SK-N-SH (cell line): Measurements from ENCODE around the gene TMCO6. TPM values are rescaled to one million over a fixed set of nuclear protein-coding genes. Genes with fewer than 3 reads are reported as not detected.

Source experiments
- CTCF ChIA-PET: fragments of 300-600, 350-600 bp; formaldehyde crosslinking; extraction: SDS; loops from one replicate; lab custom pipeline; 2021; lab: Yijun Ruan, JAX
- POLR2A ChIA-PET: fragments of 350-600 bp; sonication (Branson Sonifier 250); formaldehyde crosslinking; extraction: SDS; loops from one replicate; lab custom pipeline; 2020; ENCODE audit warnings: antibody characterized with exemption, inconsistent platforms; lab: Yijun Ruan, JAX
- DNase-seq: peaks from one replicate; pipeline ENCODE4 v3.0.0; 2012
- H2AFZ ChIP-seq: fragments of 200-600 bp; sonication (generic); 2 replicates; pipeline ENCODE4 v1.8.1; 2016; ENCODE audit warnings: antibody characterized with exemption, mild to moderate bottlenecking, low read depth
- H3F3A ChIP-seq: fragments of 200-600 bp; sonication (generic); replicated peaks from 2 replicates; pipeline ENCODE3; 2016; ENCODE audit warnings: antibody characterized with exemption, mild to moderate bottlenecking; ENCODE audit not compliant: insufficient read depth
- H3K27ac ChIP-seq, 2 experiments: fragments of 200-500 bp in 1 of 2; fragments of 200-600 bp in 1 of 2; sonication (Bioruptor generic) in 1 of 2; sonication (generic), shearing (Covaris generic) in 1 of 2; 2 replicates each; pipeline versions ENCODE4 v1.5.1 to v1.6.1; 2014 to 2016; ENCODE audit warnings: low read depth in 2 of 2, inconsistent platforms in 1 of 2, low read length in 1 of 2, mild to moderate bottlenecking in 1 of 2, mixed read lengths in 1 of 2
- H3K27me3 ChIP-seq: fragments of 200-600 bp; sonication (generic), shearing (Covaris generic); 2 replicates; pipeline ENCODE4 v1.6.1; 2016; ENCODE audit warnings: mixed run types; ENCODE audit not compliant: insufficient read depth
- H3K36me3 ChIP-seq, 2 experiments: fragments of 200-500 bp in 1 of 2; fragments of 200-600 bp in 1 of 2; sonication (Bioruptor generic) in 1 of 2; sonication (generic) in 1 of 2; replicated peaks in 1 of 2; 2 replicates each; pipeline versions ENCODE3 to v1.5.1; 2014 to 2016; ENCODE audit warnings: low read length in 1 of 2, mild to moderate bottlenecking in 1 of 2; ENCODE audit not compliant: insufficient read depth in 2 of 2, control insufficient read depth in 1 of 2
- H3K4me1 ChIP-seq, 2 experiments: fragments of 200-500 bp in 1 of 2; fragments of 200-600 bp in 1 of 2; sonication (Bioruptor generic) in 1 of 2; sonication (generic), shearing (Covaris generic) in 1 of 2; 2 replicates each; pipeline versions ENCODE4 v1.5.1 to v1.6.1; 2014 to 2016; ENCODE audit warnings: low read depth in 1 of 2, low read length in 1 of 2, mixed run types in 1 of 2; ENCODE audit not compliant: insufficient read depth in 2 of 2, control insufficient read depth in 1 of 2
- H3K4me2 ChIP-seq: fragments of 200-600 bp; sonication (generic), shearing (Covaris generic); 2 replicates; pipeline ENCODE4 v1.6.1; 2017; ENCODE audit warnings: mixed run types
- H3K4me3 ChIP-seq, 2 experiments: fragments of 200-500 bp in 1 of 2; fragments of 200-600 bp in 1 of 2; sonication (Bioruptor generic) in 1 of 2; sonication (generic), shearing (Covaris generic) in 1 of 2; 2 replicates each; pipeline versions ENCODE4 v1.5.1 to v1.8.1; 2014 to 2016; ENCODE audit warnings: low read depth in 2 of 2, inconsistent platforms in 1 of 2, low read length in 1 of 2, mild to moderate bottlenecking in 1 of 2, mixed read lengths in 1 of 2, moderate library complexity in 1 of 2
- H3K79me2 ChIP-seq: fragments of 200-600 bp; sonication (generic); 2 replicates; pipeline ENCODE4 v1.8.1; 2017; ENCODE audit warnings: mild to moderate bottlenecking; ENCODE audit not compliant: insufficient read depth
- H3K9ac ChIP-seq: fragments of 200-600 bp; sonication (generic); 2 replicates; pipeline ENCODE4 v1.6.1; 2017; ENCODE audit warnings: mixed run types
- H3K9me2 ChIP-seq: fragments of 200-600 bp; sonication (generic); 2 replicates; pipeline ENCODE4 v1.6.1; 2017; ENCODE audit warnings: mixed run types
- H3K9me3 ChIP-seq: fragments of 200-600 bp; sonication (generic); 2 replicates; pipeline ENCODE4 v1.6.1; 2017; ENCODE audit warnings: mixed run types, mild to moderate bottlenecking, moderate library complexity
- H4K20me1 ChIP-seq: fragments of 200-600 bp; sonication (generic); 2 replicates; pipeline ENCODE4 v1.6.1; 2017; ENCODE audit warnings: mild to moderate bottlenecking, mixed run types; ENCODE audit not compliant: insufficient read depth
- CHD2 ChIP-seq: fragments of 150-350 bp; IDR thresholded peaks from 2 replicates; pipeline ENCODE4 v1.6.1; 2018; ENCODE audit warnings: low read length; ENCODE audit not compliant: partially characterized antibody
- CTCF ChIP-seq: fragments of 200-600 bp; sonication (generic); IDR thresholded peaks from 2 replicates; pipeline ENCODE4 v1.6.1; 2017; ENCODE audit warnings: antibody characterized with exemption, mild to moderate bottlenecking, moderate library complexity
- EP300 ChIP-seq, 2 experiments: IDR thresholded peaks; 2 replicates each; pipeline versions ENCODE4 v1.4.0 to v1.6.1; 2012; ENCODE audit warnings: borderline replicate concordance in 1 of 2, low read depth in 1 of 2, low read length in 1 of 2
- FOXJ3 ChIP-seq: sonication (generic); formaldehyde crosslinking; IDR thresholded peaks from 2 replicates; pipeline ENCODE4 v1.5.1; 2020; ENCODE audit warnings: mild to moderate bottlenecking, missing genetic modification reagents
- FOXM1 ChIP-seq: IDR thresholded peaks from 2 replicates; pipeline ENCODE4 v1.4.0; 2012; ENCODE audit warnings: low read depth, mild to moderate bottlenecking
- JUND ChIP-seq: IDR thresholded peaks from 2 replicates; pipeline ENCODE4 v1.4.0; 2012
- MAX ChIP-seq: IDR thresholded peaks from 2 replicates; pipeline ENCODE4 v1.4.0; 2012; ENCODE audit warnings: low read depth
- MXI1 ChIP-seq: IDR thresholded peaks from 2 replicates; pipeline ENCODE4 v1.6.1; 2012; ENCODE audit warnings: mild to moderate bottlenecking, low read depth, low read length, improper control_type of control experiment
- NFIC ChIP-seq: IDR thresholded peaks from 2 replicates; pipeline ENCODE4 v1.4.0; 2012; ENCODE audit warnings: borderline replicate concordance
- PBX3 ChIP-seq: IDR thresholded peaks from 2 replicates; pipeline ENCODE4; 2012
- POLR2AphosphoS5 ChIP-seq: IDR thresholded peaks from 2 replicates; pipeline ENCODE4 v1.6.1; 2012; ENCODE audit warnings: low read depth, low read length
- RCOR1 ChIP-seq: fragments of 150-350 bp; IDR thresholded peaks from 2 replicates; pipeline ENCODE4 v1.6.1; 2017; ENCODE audit warnings: antibody characterized with exemption, low read length
- SIN3A ChIP-seq: IDR thresholded peaks from 2 replicates; pipeline ENCODE4 v1.6.1; 2012; ENCODE audit warnings: low read depth, mild to moderate bottlenecking, low read length, moderate library complexity, borderline replicate concordance
- SMC3 ChIP-seq: IDR thresholded peaks from 2 replicates; pipeline ENCODE4 v1.6.1; 2012; ENCODE audit warnings: low read depth, low read length, improper control_type of control experiment
- TCF12 ChIP-seq: IDR thresholded peaks from 2 replicates; pipeline ENCODE4 v1.4.0; 2012
- TEAD4 ChIP-seq: IDR thresholded peaks from 2 replicates; pipeline ENCODE4 v1.4.0; 2012; ENCODE audit warnings: mild to moderate bottlenecking, borderline replicate concordance; ENCODE audit not compliant: insufficient read depth
- USF1 ChIP-seq: IDR thresholded peaks from 2 replicates; pipeline ENCODE4 v1.4.0; 2012; ENCODE audit warnings: low read depth, borderline replicate concordance
- USF2 ChIP-seq: fragments of 150-350 bp; IDR thresholded peaks from 2 replicates; pipeline ENCODE4 v1.6.1; 2017; ENCODE audit warnings: antibody characterized with exemption, low read length, low read depth, borderline replicate concordance
- YY1 ChIP-seq: IDR thresholded peaks from 2 replicates; pipeline ENCODE4 v1.4.0; 2012; ENCODE audit warnings: low read depth, mild to moderate bottlenecking
- polyA plus RNA-seq, 3 experiments: library from polyadenylated mRNA; depleted of rRNA; stranded (reverse); fragments of >200 nt; gene quantifications; 2 replicates each; pipeline ENCODE4 v1.2.3, GENCODE V29; 2012

The TMCO6 gene
- polyA plus RNA-seq, 1 of the 3 experiments (the other 2 are of a cell fraction), result 27.7 TPM

- TF ChIP-seq TEAD4 (no peak), SIN3A (no peak), MAX (no peak)
Measured at GRCh38 chr5:140598836-140599235, 40.4 kb upstream of the TMCO6 start (continued).

GRCh38 chr5:140600096-140600495 lies 39.2 kb upstream of the TMCO6 start:
- Histone ChIP-seq H3K9me3 (no peaks in the 10 kb centered on the region), H3K4me3 (no peak overlapping the region), H3K9ac (no peak overlapping the region), H3K4me2 (no peak overlapping the region), H3K36me3 (no peaks in the 10 kb centered on the region), H3K27ac (no peak overlapping the region), H3K9me2 (no peaks in the 10 kb centered on the region), H2AFZ (no peak overlapping the region), H3K79me2 (no peaks in the 10 kb centered on the region), H3K27me3 (no peaks in the 10 kb centered on the region), H3F3A (no peaks in the 10 kb centered on the region), H3K4me1 (peaks cover 0 to 3% of the 10 kb centered on the region in 2 experiments; a peak in 1 of 4 replicates), H4K20me1 (no peaks in the 10 kb centered on the region)
- no peak for DNase-seq
- CTCF ChIA-PET, result interaction anchor here (1.0 to 1.4 kb wide), 5 partner anchors 19 to 1035 kb away, joined by 3 to 4 read pairs (median 3); no protein-coding TSS in a partner anchor
- TF ChIP-seq USF1, result no peak
- TF ChIP-seq FOXJ3 (CRISPR knock-in tag), result no peak
- no peak for TF ChIP-seq FOXM1
- TF ChIP-seq CHD2, result no peak
- no peak for TF ChIP-seq NFIC
- TF ChIP-seq EP300 (IDR thresholded peaks at IDR 0.05; ENCODE audit: borderline replicate concordance in 1 of 2, low read depth in 1 of 2, low read length in 1 of 2), result no peak
- TF ChIP-seq RCOR1, result no peak
- TF ChIP-seq MXI1, result no peak
- no peak for TF ChIP-seq POLR2AphosphoS5
- no peak for TF ChIP-seq YY1
- no peak for TF ChIP-seq TCF12
- no peak for TF ChIP-seq SMC3
- no peak for TF ChIP-seq PBX3
- no peak for TF ChIP-seq CTCF
- TF ChIP-seq JUND, result no peak
- no peak for TF ChIP-seq USF2
- POLR2A ChIA-PET, result no interaction called here
